MG63 (cell line): Measurements from ENCODE around the gene KIF23. TPM values are rescaled to one million over a fixed set of nuclear protein-coding genes. Genes with fewer than 3 reads are reported as not detected.

ENCODE experiments used
- DNase-seq: peaks from one replicate; pipeline ENCODE4 v3.0.0-alpha.2; 2020
- H3K27me3 ChIP-seq: fragments of 250-450 bp; sonication (Bioruptor Pico); 2 replicates; pipeline ENCODE4 v1.5.1; 2020; ENCODE audit warnings: mild to moderate bottlenecking, moderate library complexity
- H3K36me3 ChIP-seq: fragments of 250-450 bp; sonication (Bioruptor Pico); 2 replicates; pipeline ENCODE4 v1.5.1; 2020; ENCODE audit warnings: mild to moderate bottlenecking, moderate library complexity
- H3K4me3 ChIP-seq: fragments of 250-450 bp; sonication (Bioruptor Pico); 2 replicates; pipeline ENCODE4 v1.5.1; 2020; ENCODE audit warnings: mild to moderate bottlenecking, moderate library complexity
- H3K9me3 ChIP-seq: fragments of 250-450 bp; sonication (Bioruptor Pico); 2 replicates; pipeline ENCODE4 v1.5.1; 2020; ENCODE audit warnings: mild to moderate bottlenecking, moderate library complexity
- total RNA-seq: library from RNA; depleted of rRNA; stranded (reverse); fragments of >200 nt; shearing (Covaris generic); gene quantifications from 2 replicates; pipeline ENCODE4 v1.2.3, GENCODE V29; 2014; ENCODE audit warnings: low replicate concordance

KIF23 gene
- total RNA-seq, 1 experiment from 2014 or later = 33.8 TPM

- H3K9me3 ChIP-seq = no peaks in the 10 kb centered on the region
- peaks cover 63% of the 10 kb centered on the region for H3K36me3 ChIP-seq
- no peaks in the 10 kb centered on the region for H3K27me3 ChIP-seq
- DNase-seq = no peak
- peak overlapping the region; percentile 85 for H3K4me3 ChIP-seq
Observed at GRCh38 chr15:69451951-69452691, 38.0 kb downstream of the KIF23 start.

- Histone ChIP-seq H3K27me3 (no peaks in the 10 kb centered on the region), H3K9me3 (no peaks in the 10 kb centered on the region), H3K4me3 (peak within 1 kb of the TSS; percentile 85), H3K36me3 (peaks cover 55% of the 10 kb centered on the region)
- DNase-seq = peak; percentile 93
Observed at GRCh38 chr15:69452692-69453521, 38.8 kb downstream of the KIF23 start, which contains the start of gene RPLP1. RPLP1 (plus strand) TSS chr15:69452818; CDS start chr15:69452949, 131 bp downstream.

GRCh38 chr15:69454953-69455352, 40.8 kb downstream of the KIF23 start:
- Histone ChIP-seq H3K9me3 (no peaks in the 10 kb centered on the region), H3K4me3 (peak overlapping the region; percentile 85), H3K36me3 (peaks cover 43% of the 10 kb centered on the region), H3K27me3 (no peaks in the 10 kb centered on the region)
- no peak for DNase-seq

DNA sequence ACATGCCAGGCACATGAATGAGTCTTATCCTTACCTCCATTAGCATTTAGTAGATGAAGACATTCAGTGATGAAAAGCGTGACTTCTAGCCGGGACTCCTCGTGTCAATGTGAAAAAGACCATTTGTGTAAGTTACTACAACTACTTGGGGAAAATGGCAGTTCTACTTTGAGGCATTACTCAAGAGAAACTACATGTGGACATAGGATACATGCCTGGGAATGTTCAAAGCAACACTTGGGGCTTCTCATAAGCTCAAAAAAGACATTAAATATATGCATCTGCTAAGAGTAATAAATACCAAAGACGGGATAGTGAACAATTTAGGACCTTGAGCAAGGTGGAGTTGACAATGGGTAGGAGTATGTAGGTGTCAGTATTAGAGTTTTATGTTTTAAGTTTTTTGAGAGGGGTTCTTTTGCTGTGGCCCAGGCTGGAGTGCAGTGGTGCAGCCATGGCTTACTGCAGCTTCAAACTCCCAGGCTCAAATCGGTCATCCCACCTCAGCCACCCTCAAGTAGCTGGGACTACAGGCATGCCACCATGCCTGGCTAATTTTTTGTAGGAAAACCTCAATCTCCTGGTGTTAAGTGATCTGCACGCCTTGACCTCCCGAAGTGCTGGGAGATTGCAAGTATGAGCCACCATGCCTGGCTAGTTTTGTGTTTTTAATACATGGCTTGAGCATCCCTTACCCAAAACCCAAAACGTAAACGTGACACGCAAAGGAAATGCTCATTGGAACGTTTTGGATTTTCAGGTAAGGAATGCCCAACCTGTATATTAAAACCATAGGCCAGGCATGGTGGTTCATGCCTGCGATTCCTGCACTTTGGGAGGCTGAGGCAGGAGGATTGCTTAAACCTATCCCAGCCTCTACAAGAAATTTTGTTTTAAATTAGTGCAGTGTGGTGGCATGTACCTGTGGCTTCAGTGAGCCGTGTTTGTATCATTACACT, 42.3 kb downstream of the KIF23 start:
- peaks cover 43% of the 10 kb centered on the region for H3K36me3 ChIP-seq
- no peak overlapping the region for H3K4me3 ChIP-seq
- H3K9me3 ChIP-seq = no peaks in the 10 kb centered on the region
- DNase-seq = no peak
- H3K27me3 ChIP-seq = no peaks in the 10 kb centered on the region

- Histone ChIP-seq H3K36me3 (peaks cover 43% of the 10 kb centered on the region), H3K27me3 (no peaks in the 10 kb centered on the region), H3K9me3 (no peaks in the 10 kb centered on the region), H3K4me3 (no peak overlapping the region)
- DNase-seq = no peak
Observed at GRCh38 chr15:69457304-69458280, 43.4 kb downstream of the KIF23 start.

GRCh38 chr15:69459066-69459465, 44.9 kb downstream of the KIF23 start:
- H3K9me3 ChIP-seq = no peaks in the 10 kb centered on the region
- H3K36me3 ChIP-seq = peaks cover 29% of the 10 kb centered on the region
- DNase-seq = no peak
- H3K27me3 ChIP-seq = no peaks in the 10 kb centered on the region
- no peak overlapping the region for H3K4me3 ChIP-seq

DNA sequence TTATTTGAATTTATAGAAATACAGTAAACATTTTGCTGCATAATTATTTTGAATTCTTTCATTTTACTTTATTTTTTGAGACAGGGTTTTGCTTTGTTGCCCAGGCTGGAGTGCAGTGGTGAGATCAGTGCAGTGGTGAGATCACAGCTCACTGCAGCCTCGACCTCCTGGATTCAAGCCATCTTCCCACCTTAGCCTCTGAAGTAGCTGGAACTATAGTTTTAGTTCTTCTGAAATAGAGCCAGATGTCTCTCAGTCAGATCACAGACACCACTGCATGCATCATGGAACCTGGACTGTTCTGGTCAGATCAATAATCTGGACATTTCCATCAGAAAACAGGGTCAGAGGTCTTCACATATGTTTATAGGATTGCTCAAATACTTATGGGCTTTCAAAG, 46.3 kb downstream of the KIF23 start:
- no peaks in the 10 kb centered on the region for H3K27me3 ChIP-seq
- no peak overlapping the region for H3K4me3 ChIP-seq
- no peak for DNase-seq
- H3K36me3 ChIP-seq = peaks cover 14% of the 10 kb centered on the region
- H3K9me3 ChIP-seq = no peaks in the 10 kb centered on the region

DNA sequence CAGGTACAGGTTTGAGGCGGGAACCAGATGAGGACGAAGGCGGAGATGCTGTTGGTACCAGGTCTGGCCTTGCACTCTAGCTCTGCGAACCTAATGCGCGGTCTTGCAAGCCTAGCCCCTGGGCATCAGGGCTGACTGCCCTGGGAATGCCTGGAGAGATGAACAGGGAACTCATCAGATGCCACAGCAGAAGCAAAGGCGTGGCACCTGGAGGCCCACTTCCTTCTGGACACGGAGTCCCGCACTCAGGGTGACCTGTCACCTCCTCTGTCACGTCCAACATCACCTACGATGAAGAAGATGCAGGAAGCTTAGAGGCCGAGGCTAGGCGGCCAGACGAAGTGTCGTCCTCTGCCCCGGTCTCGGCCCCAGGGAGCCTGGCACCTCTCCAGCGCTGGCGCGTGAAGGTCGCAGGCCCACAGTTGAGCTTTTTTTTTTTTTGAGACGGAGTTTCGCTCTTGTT, 47.9 kb downstream of the KIF23 start:
- DNase-seq = no peak
- no peaks in the 10 kb centered on the region; the same call in 1 of the 2 replicates for H3K36me3 ChIP-seq
- no peaks in the 10 kb centered on the region for H3K9me3 ChIP-seq
- no peaks in the 10 kb centered on the region for H3K27me3 ChIP-seq
- H3K4me3 ChIP-seq = peak overlapping the region; percentile 60

DNA sequence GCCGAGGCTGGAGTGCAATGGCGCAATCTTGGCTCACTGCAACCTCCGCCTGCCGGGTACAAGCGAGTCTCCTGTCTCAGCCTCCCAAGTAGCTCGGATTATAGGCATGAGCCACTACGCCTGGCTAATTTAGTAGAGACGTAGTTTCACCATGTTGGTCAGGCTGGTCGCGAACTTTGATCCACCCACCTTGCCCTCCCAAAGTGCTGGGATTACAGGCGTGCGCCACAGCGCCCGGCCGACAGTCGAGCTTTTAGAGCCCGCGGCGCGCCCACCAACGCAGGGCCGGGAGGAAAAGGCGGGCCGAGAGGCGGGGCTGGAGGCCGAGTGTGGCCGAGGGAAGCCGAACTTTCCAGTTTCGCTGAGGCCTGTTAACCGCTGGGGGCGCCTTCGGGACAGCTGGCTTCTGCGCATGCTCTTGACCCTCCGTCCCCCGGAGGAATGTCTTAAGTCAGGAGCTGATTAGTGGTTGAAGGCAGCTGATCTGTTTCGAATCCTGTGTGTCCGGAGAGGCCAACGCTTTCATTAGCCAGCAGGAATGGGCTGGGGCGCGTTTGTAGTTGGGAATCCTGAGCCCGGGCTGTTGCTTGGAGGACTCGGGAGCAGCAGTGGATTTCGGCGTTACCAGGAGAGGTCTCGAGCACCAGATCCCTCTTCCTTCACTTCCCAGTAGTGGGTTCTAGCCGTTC, 48.5 kb downstream of the KIF23 start:
- no peaks in the 10 kb centered on the region for H3K36me3 ChIP-seq
- peak overlapping the region; percentile 60 for H3K4me3 ChIP-seq
- DNase-seq = peak; percentile 94
- H3K27me3 ChIP-seq = no peaks in the 10 kb centered on the region
- H3K9me3 ChIP-seq = no peaks in the 10 kb centered on the region

DNA sequence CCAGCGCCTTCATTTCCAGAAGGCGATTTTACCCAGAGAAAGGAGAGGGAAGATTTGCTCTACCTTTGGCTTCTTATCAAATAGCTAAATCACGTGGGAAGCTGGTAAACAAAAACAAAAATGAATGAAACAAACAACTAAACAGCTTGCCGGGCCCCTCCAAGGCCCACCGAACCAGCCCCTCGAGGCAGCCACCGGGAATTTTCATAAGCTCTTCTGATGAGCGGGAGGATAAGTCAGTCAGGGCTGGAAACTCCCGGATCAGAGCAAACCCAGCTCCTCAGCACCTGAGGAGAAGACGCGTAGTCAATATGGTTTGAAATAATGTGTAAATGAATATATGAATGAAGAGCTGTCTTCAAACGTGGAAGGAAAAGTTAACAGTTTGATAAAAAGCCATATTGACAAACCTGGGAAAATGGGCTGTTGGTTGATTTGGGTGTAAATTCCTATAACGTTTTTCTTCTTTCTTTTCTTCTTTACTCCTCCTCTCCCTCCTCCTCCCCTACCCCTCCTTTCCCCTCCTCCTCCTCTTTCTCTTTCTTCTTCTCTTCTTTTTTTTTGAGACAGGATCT, 49.1 kb downstream of the KIF23 start:
- Histone ChIP-seq H3K9me3 (no peaks in the 10 kb centered on the region), H3K4me3 (peak overlapping the region; percentile 60), H3K36me3 (no peaks in the 10 kb centered on the region), H3K27me3 (no peaks in the 10 kb centered on the region)
- DNase-seq = no peak

GRCh38 chr15:69465253-69465652, 51.1 kb downstream of the KIF23 start:
- no peaks in the 10 kb centered on the region for H3K27me3 ChIP-seq
- no peak overlapping the region for H3K4me3 ChIP-seq
- H3K9me3 ChIP-seq = no peaks in the 10 kb centered on the region
- no peaks in the 10 kb centered on the region for H3K36me3 ChIP-seq
- DNase-seq = no peak

DNA sequence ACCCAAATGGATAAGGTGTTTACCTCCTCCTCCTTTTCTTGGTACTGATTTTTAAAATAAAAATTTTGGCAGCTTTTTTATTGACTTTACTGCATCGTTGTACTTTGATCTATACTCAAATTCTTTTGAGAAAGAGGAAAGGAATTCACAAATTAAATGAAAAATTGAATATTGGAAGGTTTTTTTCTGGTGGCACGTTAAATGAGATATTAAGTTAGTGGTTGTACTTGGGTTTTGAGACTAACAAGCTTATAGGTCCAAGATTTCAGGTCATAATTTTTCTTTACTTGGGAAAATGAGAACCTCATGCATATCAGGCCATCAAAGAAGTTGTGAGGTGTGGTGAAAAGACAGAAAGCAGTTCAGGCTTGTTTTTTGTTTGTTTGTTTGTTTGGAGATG, 52.6 kb downstream of the KIF23 start:
- no peak for DNase-seq
- Histone ChIP-seq H3K4me3 (no peak overlapping the region), H3K27me3 (no peaks in the 10 kb centered on the region), H3K36me3 (no peaks in the 10 kb centered on the region), H3K9me3 (no peaks in the 10 kb centered on the region)

DNA sequence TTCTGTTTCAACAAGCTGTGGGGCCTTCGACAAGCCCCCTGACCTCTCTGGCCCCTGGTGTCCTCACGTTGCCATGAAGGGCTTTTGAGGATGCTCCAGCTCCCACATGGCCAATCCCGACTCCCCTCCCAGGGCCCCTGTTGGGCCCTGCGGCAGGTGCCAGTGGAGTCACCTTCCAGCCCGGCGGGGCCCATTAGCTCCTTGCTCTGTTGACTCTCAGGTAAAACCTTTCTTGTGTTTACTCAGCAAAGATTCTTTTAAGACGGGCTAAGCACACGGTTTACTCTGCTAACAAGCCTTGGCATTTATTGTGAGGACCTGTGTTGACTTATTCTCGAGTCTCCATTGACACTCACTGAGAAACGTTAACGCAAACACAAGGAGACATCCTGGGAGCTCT, 53.5 kb downstream of the KIF23 start:
- Histone ChIP-seq H3K27me3 (no peaks in the 10 kb centered on the region), H3K4me3 (no peak overlapping the region), H3K36me3 (no peaks in the 10 kb centered on the region), H3K9me3 (no peaks in the 10 kb centered on the region)
- no peak for DNase-seq

GRCh38 chr15:69468241-69469121, 54.3 kb downstream of the KIF23 start:
- DNase-seq = peak; percentile 11
- Histone ChIP-seq H3K9me3 (no peaks in the 10 kb centered on the region), H3K27me3 (no peaks in the 10 kb centered on the region), H3K36me3 (no peaks in the 10 kb centered on the region), H3K4me3 (no peak overlapping the region)
